ENCODE results near the gene ARF4. TPM values are rescaled to one million over a fixed set of nuclear protein-coding genes. Genes with fewer than 3 reads are reported as not detected.

ARF4 gene
- 309 and 386 TPM in 2 replicates for total RNA-seq

DNA sequence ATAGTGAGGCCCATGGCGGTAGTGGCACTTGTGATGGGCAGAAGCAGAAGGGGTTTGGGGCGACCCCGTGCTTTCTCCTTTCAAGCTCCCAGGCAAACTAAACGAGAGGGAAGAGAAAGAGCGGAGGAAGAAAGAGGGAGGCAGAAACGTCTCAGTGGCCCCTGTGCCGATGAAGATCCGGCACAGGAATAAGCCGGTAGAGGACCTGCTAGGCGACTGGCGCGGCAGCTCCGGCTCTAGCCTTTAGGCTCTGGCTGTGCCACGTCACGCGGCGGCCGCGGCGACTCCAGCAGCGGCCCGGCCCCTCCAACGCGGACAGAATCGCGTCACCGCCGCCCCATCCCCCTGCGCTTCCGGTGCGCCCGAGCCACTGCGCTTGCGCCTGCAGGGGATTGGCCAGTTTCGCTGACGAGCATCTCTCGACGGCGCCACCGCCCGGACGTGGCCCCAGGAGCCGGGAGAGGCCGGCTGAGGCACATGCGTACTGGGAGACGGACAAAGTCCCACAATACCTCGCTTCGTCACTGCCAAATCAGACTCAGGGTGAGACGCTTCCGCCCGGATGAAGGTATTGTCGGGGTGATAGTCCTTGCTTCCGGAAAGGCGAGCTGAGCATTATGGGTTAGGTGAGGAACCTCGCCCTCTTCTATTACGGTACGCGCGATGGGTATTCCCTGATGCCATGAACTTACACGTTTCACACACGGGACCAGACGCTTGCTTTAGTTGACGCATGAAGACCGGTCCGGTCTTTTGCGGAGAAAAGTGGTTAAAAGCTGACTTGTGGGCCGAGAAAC is at the start of gene ARF4:
TSS of gene ARF4 (minus strand) at position 218 of the 797 bp plus-strand sequence. CDS start at position 14, 204 bp downstream.

DNA sequence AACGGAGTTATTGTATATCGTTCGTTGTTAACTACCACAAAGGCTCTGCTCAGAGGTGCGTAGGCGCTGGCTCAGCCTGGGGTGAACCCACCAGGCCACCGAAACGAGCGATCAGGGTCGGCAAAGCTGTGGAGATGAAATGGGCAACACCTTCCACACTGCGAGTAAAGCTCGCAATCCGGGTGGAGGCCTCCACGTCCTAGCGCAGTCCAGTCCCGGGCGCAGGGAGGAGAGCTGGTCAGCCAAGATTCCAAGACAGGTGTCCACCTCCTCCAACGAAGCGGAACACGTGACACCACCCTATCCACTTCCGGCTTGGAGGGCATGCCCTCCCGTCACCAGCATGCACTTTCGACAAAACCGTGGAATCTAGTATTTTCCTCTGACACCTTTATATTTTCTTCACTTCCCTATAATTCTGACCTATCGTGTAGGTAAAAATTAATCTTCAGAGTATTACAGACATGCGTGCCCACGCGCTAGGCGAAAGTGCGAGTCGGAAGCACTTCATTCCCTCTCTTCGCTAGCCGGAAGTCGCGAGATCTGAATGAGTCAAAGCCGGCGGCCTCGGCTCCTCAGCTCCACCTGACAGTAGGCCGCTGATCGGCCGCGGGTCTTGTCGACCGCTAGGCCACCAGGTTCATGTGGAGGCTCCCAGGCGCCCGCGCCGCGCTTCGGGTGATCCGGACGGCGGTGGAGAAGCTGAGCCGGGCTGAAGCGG is 41.2 kb downstream of the ARF4 start, which contains the start of gene PDE12:
TSS of gene PDE12 (plus strand) at position 537 of the 721 bp plus-strand sequence. CDS start at position 643, 106 bp downstream.

DNA sequence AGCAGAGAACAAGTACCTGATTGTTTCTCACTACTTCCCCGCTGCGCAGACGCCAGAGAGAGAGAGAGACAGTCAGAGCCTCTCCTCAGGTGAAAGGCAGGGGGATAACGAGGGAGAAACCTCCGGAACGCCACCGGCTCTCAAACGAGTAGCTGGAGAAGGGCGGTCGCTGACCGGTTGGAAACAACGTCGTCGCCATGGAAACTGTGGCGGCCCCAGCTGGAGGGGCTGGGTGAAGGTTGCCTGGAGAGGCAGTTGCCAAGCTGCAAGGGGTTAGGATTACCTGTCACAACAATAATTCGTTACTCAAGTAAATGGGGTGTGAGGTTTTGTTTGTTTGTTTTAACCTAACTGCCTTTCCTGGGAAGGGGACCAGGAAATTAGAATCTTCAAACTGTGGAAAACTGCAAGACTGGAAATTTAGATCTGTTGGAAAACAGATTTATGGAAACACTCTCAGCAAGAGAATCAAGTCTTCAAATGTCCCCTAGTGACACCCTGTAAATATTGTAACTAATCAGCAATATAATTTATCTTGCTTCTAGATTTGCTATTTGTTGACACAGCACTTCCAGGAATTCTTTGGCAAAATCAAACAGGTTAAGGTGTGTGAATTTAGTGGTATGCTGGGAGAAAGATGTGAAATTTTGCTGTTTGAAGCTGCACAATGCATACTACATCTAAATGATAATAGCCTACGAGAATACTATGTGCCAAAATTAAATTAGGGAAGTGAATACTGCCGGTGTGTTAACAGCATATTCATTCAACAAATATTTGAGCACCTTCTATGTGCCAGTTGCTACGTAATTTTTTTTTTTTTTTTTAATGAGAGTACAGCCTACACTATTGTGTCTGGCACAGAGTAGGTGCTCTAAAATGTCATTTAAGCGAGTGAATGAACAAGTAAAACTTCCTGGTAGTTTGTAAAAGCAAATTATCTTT is 52.7 kb downstream of the ARF4 start, which contains the start of gene DNAH12:
TSS of gene DNAH12 (minus strand) at position 164 of the 945 bp plus-strand sequence. CDS start 1,474 bp downstream, outside the sequence.

Small RNA genes within 50 kb of the gene (small RNA-seq; reads per million reads assigned to genes)
- not detected for gene RNU6-108P
- gene RNU6-483P: not detected
- gene RNU6ATAC26P: not detected

Other genes starting within 250 kb of the ARF4 start
- gene DNAH12, start 53.0 kb downstream of the ARF4 start, total RNA-seq: under 0.01 and 0.14 TPM in 2 replicates
- gene PDE12, start 41.1 kb downstream of the ARF4 start, total RNA-seq: 31.3 and 36.5 TPM in 2 replicates
- 38.9 and 60.8 TPM in 2 replicates for gene DENND6A, start 95.7 kb upstream of the ARF4 start, total RNA-seq
- 57.2 and 77.1 TPM in 2 replicates for gene SLMAP, start 159.0 kb upstream of the ARF4 start, total RNA-seq